Measurements from ENCODE around the gene PRR5L. TPM values are rescaled to one million over a fixed set of nuclear protein-coding genes. Genes with fewer than 3 reads are reported as not detected.

PRR5L gene
- polyA plus RNA-seq, 4 donors = 5.6 to 62.2 (median 10.4) TPM

DNA sequence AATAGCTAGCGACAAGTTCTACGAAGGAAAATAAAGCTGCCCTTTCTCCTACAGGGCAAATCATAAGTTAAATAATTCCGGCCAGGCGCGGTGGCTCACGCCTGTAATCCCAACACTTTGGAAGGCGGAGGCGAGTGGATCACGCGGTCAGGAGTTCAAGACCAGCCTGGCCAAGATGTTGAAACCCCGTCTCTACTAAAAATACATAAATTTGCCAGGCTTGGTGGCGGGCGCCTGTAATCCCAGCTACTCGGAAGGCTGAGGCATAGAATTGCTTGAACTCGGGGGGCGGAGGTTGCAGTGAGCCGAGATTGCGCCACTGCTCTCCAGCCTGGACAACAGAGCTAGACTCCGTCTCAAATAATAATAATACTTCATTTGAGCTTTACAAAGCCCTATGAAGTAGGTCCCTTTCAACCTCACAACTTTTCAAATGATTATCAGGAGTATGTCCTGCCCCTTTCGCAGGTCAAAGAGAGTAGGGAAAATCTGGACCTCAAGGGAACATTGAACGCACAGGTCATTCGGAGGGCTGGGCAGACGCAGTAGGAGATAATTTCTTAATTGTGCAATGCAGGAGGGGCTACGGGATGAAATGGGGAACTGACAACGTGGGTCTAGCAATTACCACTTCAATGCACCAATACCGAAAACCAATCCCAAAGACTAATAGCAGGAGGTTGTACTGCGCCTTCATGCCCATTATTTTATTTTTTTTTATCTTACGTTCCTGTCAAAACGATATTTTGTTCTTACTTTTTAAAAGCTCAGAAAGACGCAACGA, 7.5 kb upstream of the PRR5L start:
- WGBS, 3 donors = 30 to 38% (median 33%) methylated on average over 31 of the region's 31 CpGs
- Histone ChIP-seq H3K4me3 (ENCODE audit: low read depth in 1 of 3, low read length in 3 of 3) (peak overlapping the region; percentile 35 to 71 (median 55)), H3K9me3 (ENCODE audit: control insufficient read depth in 2 of 2, insufficient read depth in 1 of 2, low read depth in 1 of 2, low read length in 1 of 2) (no peaks in the 10 kb centered on the region), H3K4me1 (ENCODE audit: control insufficient read depth in 3 of 3, insufficient read depth in 2 of 3, low read depth in 1 of 3, low read length in 2 of 3) (peaks cover 0 to 5% (median 0%) of the 10 kb centered on the region in 3 donors), H3K27ac (ENCODE audit: low read depth in 1 of 3, low read length in 2 of 3) (peak overlapping the region in 2 of 3 donors; percentile 8 to 62), H3K36me3 (ENCODE audit: control insufficient read depth in 3 of 3, insufficient read depth in 2 of 3, low read depth in 1 of 3, low read length in 3 of 3) (no peaks in the 10 kb centered on the region), H3K27me3 (ENCODE audit: control insufficient read depth in 3 of 3, insufficient read depth in 3 of 3, low read length in 3 of 3) (no peaks in the 10 kb centered on the region)
- peak in 1 of 2 donors; percentile 14 for DNase-seq
- FAIRE-seq = no peak

DNA sequence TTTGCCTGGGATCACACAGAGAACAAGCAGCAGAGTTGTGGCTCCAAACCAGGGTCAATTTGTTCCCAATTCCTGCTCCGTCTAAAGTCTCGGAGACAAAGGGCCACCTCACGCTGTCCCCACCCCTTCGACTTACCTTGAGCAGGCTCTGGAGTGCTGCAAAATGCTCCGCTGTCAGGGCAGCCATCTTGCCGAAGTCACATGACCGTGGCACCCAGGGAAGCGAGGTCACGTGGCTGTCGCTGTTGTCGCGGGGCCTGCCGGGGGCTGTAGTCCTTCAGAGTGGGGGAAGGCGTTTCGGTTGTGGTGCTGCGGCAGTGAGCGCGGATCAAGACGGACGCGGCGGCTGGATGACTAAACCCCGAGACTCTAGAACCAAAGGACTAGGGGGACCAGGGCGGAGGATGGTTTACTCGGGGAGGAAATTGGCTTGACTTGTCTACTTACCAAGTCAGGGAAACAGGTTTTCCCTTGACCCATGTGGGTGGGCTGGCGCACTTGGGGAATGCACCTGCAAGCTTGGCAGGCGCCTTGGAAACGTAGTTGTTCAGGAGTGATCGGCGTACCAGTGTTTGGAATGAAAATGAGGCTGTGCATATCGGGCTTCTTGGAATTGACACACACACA, 6.7 kb upstream of the PRR5L start, which contains the start of gene COMMD9:
COMMD9 (minus strand) TSS at position 199 of the 627 bp plus-strand sequence; CDS start at position 187, 12 bp downstream.
- H3K36me3 ChIP-seq (ENCODE audit: control insufficient read depth in 3 of 3, insufficient read depth in 2 of 3, low read depth in 1 of 3, low read length in 3 of 3) = no peaks in the 10 kb centered on the region
- H3K27ac ChIP-seq (ENCODE audit: low read depth in 1 of 3, low read length in 2 of 3) = peak within 1 kb of the TSS in 2 of 3 donors; percentile 32 to 62
- peak; percentile 96 to 97 for DNase-seq
- peak within 1 kb of the TSS; percentile 35 to 71 (median 55) for H3K4me3 ChIP-seq (ENCODE audit: low read depth in 1 of 3, low read length in 3 of 3)
- H3K4me1 ChIP-seq (ENCODE audit: control insufficient read depth in 3 of 3, insufficient read depth in 2 of 3, low read depth in 1 of 3, low read length in 2 of 3) = peaks cover 0 to 5% (median 0%) of the 10 kb centered on the region in 3 donors
- H3K9me3 ChIP-seq (ENCODE audit: control insufficient read depth in 2 of 2, insufficient read depth in 1 of 2, low read depth in 1 of 2, low read length in 1 of 2) = peaks cover 0 to 3% of the 10 kb centered on the region in 2 donors
- WGBS, 3 donors = 0 to 1% (median 0%) methylated on average over 31 of the region's 31 CpGs
- no peaks in the 10 kb centered on the region for H3K27me3 ChIP-seq (ENCODE audit: control insufficient read depth in 3 of 3, insufficient read depth in 3 of 3, low read length in 3 of 3)
- no peak for FAIRE-seq

DNA sequence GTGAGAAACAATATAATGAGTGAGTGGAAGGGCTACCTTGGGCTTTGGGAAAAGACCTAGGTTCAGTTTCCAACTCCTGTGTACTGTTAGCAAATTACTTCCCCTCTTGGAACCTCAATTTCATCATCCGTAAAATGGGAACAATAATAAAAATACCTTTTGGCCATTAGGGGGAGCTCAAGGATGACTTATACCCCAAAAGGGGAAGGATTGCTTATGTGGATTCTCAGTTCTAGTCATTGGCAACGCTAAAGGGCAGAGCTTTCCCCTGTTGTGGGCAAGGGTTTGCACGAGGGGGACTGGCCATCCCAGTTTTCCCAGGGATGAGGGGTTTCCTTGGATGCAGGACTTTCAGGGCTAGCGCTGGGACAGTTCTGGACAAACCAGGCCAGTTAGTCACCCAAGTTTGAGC, 3.8 kb upstream of the PRR5L start:
- Histone ChIP-seq H3K9me3 (ENCODE audit: control insufficient read depth in 2 of 2, insufficient read depth in 1 of 2, low read depth in 1 of 2, low read length in 1 of 2) (peaks cover 0 to 6% of the 10 kb centered on the region in 2 donors), H3K27ac (ENCODE audit: low read depth in 1 of 3, low read length in 2 of 3) (no peak overlapping the region), H3K36me3 (ENCODE audit: control insufficient read depth in 3 of 3, insufficient read depth in 2 of 3, low read depth in 1 of 3, low read length in 3 of 3) (no peaks in the 10 kb centered on the region), H3K4me1 (ENCODE audit: control insufficient read depth in 3 of 3, insufficient read depth in 2 of 3, low read depth in 1 of 3, low read length in 2 of 3) (peaks cover 0 to 13% (median 0%) of the 10 kb centered on the region in 3 donors), H3K4me3 (ENCODE audit: low read depth in 1 of 3, low read length in 3 of 3) (no peak overlapping the region), H3K27me3 (ENCODE audit: control insufficient read depth in 3 of 3, insufficient read depth in 3 of 3, low read length in 3 of 3) (no peaks in the 10 kb centered on the region)
- 28 to 35% (median 32%) methylated on average over 4 of the region's 4 CpGs for WGBS, 3 donors
- DNase-seq = peak; percentile 52 to 62
- no peak for FAIRE-seq

- no peak for FAIRE-seq
- Histone ChIP-seq H3K36me3 (ENCODE audit: control insufficient read depth in 3 of 3, insufficient read depth in 2 of 3, low read depth in 1 of 3, low read length in 3 of 3) (no peaks in the 10 kb centered on the region), H3K4me3 (ENCODE audit: low read depth in 1 of 3, low read length in 3 of 3) (no peak overlapping the region), H3K4me1 (ENCODE audit: control insufficient read depth in 3 of 3, insufficient read depth in 2 of 3, low read depth in 1 of 3, low read length in 2 of 3) (peaks cover 0 to 18% (median 4%) of the 10 kb centered on the region in 3 donors), H3K9me3 (ENCODE audit: control insufficient read depth in 2 of 2, insufficient read depth in 1 of 2, low read depth in 1 of 2, low read length in 1 of 2) (peaks cover 0 to 6% of the 10 kb centered on the region in 2 donors), H3K27me3 (ENCODE audit: control insufficient read depth in 3 of 3, insufficient read depth in 3 of 3, low read length in 3 of 3) (no peaks in the 10 kb centered on the region), H3K27ac (ENCODE audit: low read depth in 1 of 3, low read length in 2 of 3) (peak overlapping the region in 1 of 3 donors; percentile 49)
- DNase-seq = peak; percentile 77
- 22 to 58% (median 44%) methylated on average over 8 of the region's 8 CpGs for WGBS, 3 donors
Observed at GRCh38 chr11:36296884-36297543, 926 bp downstream of the PRR5L start.

GRCh38 chr11:36300650-36301049, 4.6 kb downstream of the PRR5L start:
- Histone ChIP-seq H3K36me3 (ENCODE audit: control insufficient read depth in 3 of 3, insufficient read depth in 2 of 3, low read depth in 1 of 3, low read length in 3 of 3) (no peaks in the 10 kb centered on the region), H3K4me1 (ENCODE audit: control insufficient read depth in 3 of 3, insufficient read depth in 2 of 3, low read depth in 1 of 3, low read length in 2 of 3) (peaks cover 0 to 16% (median 4%) of the 10 kb centered on the region in 3 donors), H3K4me3 (ENCODE audit: low read depth in 1 of 3, low read length in 3 of 3) (no peak overlapping the region), H3K27me3 (ENCODE audit: control insufficient read depth in 3 of 3, insufficient read depth in 3 of 3, low read length in 3 of 3) (no peaks in the 10 kb centered on the region), H3K9me3 (ENCODE audit: control insufficient read depth in 2 of 2, insufficient read depth in 1 of 2, low read depth in 1 of 2, low read length in 1 of 2) (no peaks in the 10 kb centered on the region), H3K27ac (ENCODE audit: low read depth in 1 of 3, low read length in 2 of 3) (no peak overlapping the region)
- 2 to 32% (median 24%) methylated on average over 3 of the region's 3 CpGs for WGBS, 3 donors
- peak in 1 of 2 donors; percentile 70 for DNase-seq
- no peak for FAIRE-seq

GRCh38 chr11:36304351-36304750, 8.3 kb downstream of the PRR5L start:
- no peaks in the 10 kb centered on the region for H3K27me3 ChIP-seq (ENCODE audit: control insufficient read depth in 3 of 3, insufficient read depth in 3 of 3, low read length in 3 of 3)
- no peak for FAIRE-seq
- H3K4me3 ChIP-seq (ENCODE audit: low read depth in 1 of 3, low read length in 3 of 3) = no peak overlapping the region
- no peak for DNase-seq
- no peaks in the 10 kb centered on the region for H3K36me3 ChIP-seq (ENCODE audit: control insufficient read depth in 3 of 3, insufficient read depth in 2 of 3, low read depth in 1 of 3, low read length in 3 of 3)
- H3K9me3 ChIP-seq (ENCODE audit: control insufficient read depth in 2 of 2, insufficient read depth in 1 of 2, low read depth in 1 of 2, low read length in 1 of 2) = no peaks in the 10 kb centered on the region
- no peak overlapping the region for H3K27ac ChIP-seq (ENCODE audit: low read depth in 1 of 3, low read length in 2 of 3)
- WGBS, 3 donors = 57 to 83% (median 78%) methylated on average over 1 of the region's 1 CpG
- H3K4me1 ChIP-seq (ENCODE audit: control insufficient read depth in 3 of 3, insufficient read depth in 2 of 3, low read depth in 1 of 3, low read length in 2 of 3) = peaks cover 0 to 4% (median 0%) of the 10 kb centered on the region in 3 donors

- Histone ChIP-seq H3K27me3 (ENCODE audit: control insufficient read depth in 3 of 3, insufficient read depth in 3 of 3, low read length in 3 of 3) (no peaks in the 10 kb centered on the region), H3K4me1 (ENCODE audit: control insufficient read depth in 3 of 3, insufficient read depth in 2 of 3, low read depth in 1 of 3, low read length in 2 of 3) (peaks cover 0 to 4% (median 0%) of the 10 kb centered on the region in 3 donors), H3K27ac (ENCODE audit: low read depth in 1 of 3, low read length in 2 of 3) (no peak overlapping the region), H3K4me3 (ENCODE audit: low read depth in 1 of 3, low read length in 3 of 3) (no peak overlapping the region), H3K36me3 (ENCODE audit: control insufficient read depth in 3 of 3, insufficient read depth in 2 of 3, low read depth in 1 of 3, low read length in 3 of 3) (no peaks in the 10 kb centered on the region), H3K9me3 (ENCODE audit: control insufficient read depth in 2 of 2, insufficient read depth in 1 of 2, low read depth in 1 of 2, low read length in 1 of 2) (no peaks in the 10 kb centered on the region)
- DNase-seq (peak in 1 of 2 donors; percentile 58), FAIRE-seq (no peak)
- WGBS, 3 donors = 15 to 31% (median 18%) methylated on average over 1 of the region's 1 CpG
Observed at GRCh38 chr11:36305047-36305446, 9.0 kb downstream of the PRR5L start.

- no peaks in the 10 kb centered on the region for H3K4me1 ChIP-seq (ENCODE audit: control insufficient read depth in 3 of 3, insufficient read depth in 2 of 3, low read depth in 1 of 3, low read length in 2 of 3)
- H3K36me3 ChIP-seq (ENCODE audit: control insufficient read depth in 3 of 3, insufficient read depth in 2 of 3, low read depth in 1 of 3, low read length in 3 of 3) = no peaks in the 10 kb centered on the region
- DNase-seq (peak in 1 of 2 donors; percentile 63), FAIRE-seq (no peak)
- 44 to 67% (median 50%) methylated on average over 3 of the region's 3 CpGs for WGBS, 3 donors
- H3K27me3 ChIP-seq (ENCODE audit: control insufficient read depth in 3 of 3, insufficient read depth in 3 of 3, low read length in 3 of 3) = no peaks in the 10 kb centered on the region
- no peak overlapping the region for H3K4me3 ChIP-seq (ENCODE audit: low read depth in 1 of 3, low read length in 3 of 3)
- no peaks in the 10 kb centered on the region for H3K9me3 ChIP-seq (ENCODE audit: control insufficient read depth in 2 of 2, insufficient read depth in 1 of 2, low read depth in 1 of 2, low read length in 1 of 2)
- no peak overlapping the region for H3K27ac ChIP-seq (ENCODE audit: low read depth in 1 of 3, low read length in 2 of 3)
Observed at GRCh38 chr11:36306888-36307287, 10.8 kb downstream of the PRR5L start.
